MM.1S (cell line): Measurements from ENCODE around the gene GPR161.

Experiments used
- DNase-seq: peaks from one replicate; pipeline ENCODE4 v3.0.0-alpha.2; 2015
- H2AFZ ChIP-seq: fragments of 300-600 bp; sonication (generic); 2 replicates; pipeline ENCODE4 v1.6.0; 2016; ENCODE audit warnings: antibody characterized with exemption, low read length
- H3F3A ChIP-seq: fragments of 300-600 bp; sonication (generic); 2 replicates; pipeline ENCODE4 v1.6.1; 2016; ENCODE audit warnings: mild to moderate bottlenecking, antibody characterized with exemption, low read length, moderate library complexity, mixed read lengths; ENCODE audit not compliant: insufficient read depth
- H3K27ac ChIP-seq: fragments of 300-600 bp; sonication (generic); 2 replicates; pipeline ENCODE4 v1.5.1; 2016; ENCODE audit warnings: mild to moderate bottlenecking, low read length
- H3K27me3 ChIP-seq: fragments of 300-600 bp; sonication (generic); replicated peaks from 2 replicates; pipeline ENCODE4 v1.6.0; 2016; ENCODE audit warnings: low read length; ENCODE audit not compliant: insufficient read depth
- H3K36me3 ChIP-seq: fragments of 300-600 bp; sonication (generic); replicated peaks from 2 replicates; pipeline ENCODE4 v1.6.1; 2016; ENCODE audit warnings: mild to moderate bottlenecking, low read length, mixed read lengths; ENCODE audit not compliant: insufficient read depth
- H3K4me1 ChIP-seq: fragments of 300-600 bp; sonication (generic); 2 replicates; pipeline ENCODE4 v1.6.1; 2016; ENCODE audit warnings: low read length, mixed read lengths
- H3K4me2 ChIP-seq: fragments of 300-600 bp; sonication (generic); 2 replicates; pipeline ENCODE4 v1.6.0; 2016; ENCODE audit warnings: low read depth, low read length
- H3K4me3 ChIP-seq: fragments of 300-600 bp; sonication (generic); 2 replicates; pipeline ENCODE4 v1.5.1; 2016; ENCODE audit warnings: low read length, mixed read lengths
- H3K79me2 ChIP-seq: fragments of 300-600 bp; sonication (generic); 2 replicates; pipeline ENCODE4 v1.6.1; 2016; ENCODE audit warnings: mixed run types, low read length, mixed read lengths
- H3K9ac ChIP-seq: fragments of 300-600 bp; sonication (generic); 2 replicates; pipeline ENCODE4 v1.6.1; 2016; ENCODE audit warnings: low read length, mixed read lengths
- H3K9me2 ChIP-seq: fragments of 300-600 bp; sonication (generic); replicated peaks from 2 replicates; pipeline ENCODE4 v1.6.1; 2016; ENCODE audit warnings: mild to moderate bottlenecking, low read length, mixed read lengths; ENCODE audit not compliant: insufficient read depth
- H3K9me3 ChIP-seq: fragments of 300-600 bp; sonication (generic); replicated peaks from 2 replicates; pipeline ENCODE4 v1.6.1; 2016; ENCODE audit warnings: mild to moderate bottlenecking, low read length, mixed read lengths; ENCODE audit not compliant: insufficient read depth
- H4K20me1 ChIP-seq: fragments of 300-600 bp; sonication (generic); 2 replicates; pipeline ENCODE4 v1.6.1; 2016; ENCODE audit warnings: mild to moderate bottlenecking, low read length, moderate library complexity, mixed read lengths; ENCODE audit not compliant: insufficient read depth
- EZH2 ChIP-seq: fragments of 300-600 bp; sonication (generic); optimal IDR thresholded peaks from 2 replicates; pipeline ENCODE3; 2017; ENCODE audit warnings: low read depth, mild to moderate bottlenecking, antibody characterized with exemption, low read length, mixed read lengths
- EZH2phosphoT487 ChIP-seq: fragments of 300-600 bp; sonication (generic); IDR thresholded peaks from 2 replicates; pipeline ENCODE4 v1.6.1; 2018; ENCODE audit warnings: antibody characterized with exemption, low read length
- TF ChIP-seq, protein P1 (sequence below): fragments of 300-600 bp; sonication (generic); IDR thresholded peaks from 2 replicates; pipeline ENCODE4 v1.5.1; 2016; ENCODE audit warnings: antibody characterized with exemption, low read length, mixed read lengths

Gene GPR161

GRCh38 chr1:168093616-168094015 is 43.1 kb downstream of the GPR161 start:
- Histone ChIP-seq H3K4me2 (no peak overlapping the region), H3K9ac (no peak overlapping the region), H4K20me1 (no peaks in the 10 kb centered on the region), H3K27ac (no peak overlapping the region), H3F3A (no peaks in the 10 kb centered on the region), H3K9me2 (no peaks in the 10 kb centered on the region), H3K79me2 (no peaks in the 10 kb centered on the region), H3K4me1 (no peaks in the 10 kb centered on the region), H3K27me3 (no peaks in the 10 kb centered on the region), H3K36me3 (no peaks in the 10 kb centered on the region), H2AFZ (no peak overlapping the region), H3K4me3 (no peak overlapping the region), H3K9me3 (no peaks in the 10 kb centered on the region)
- TF ChIP-seq, protein P1, sequence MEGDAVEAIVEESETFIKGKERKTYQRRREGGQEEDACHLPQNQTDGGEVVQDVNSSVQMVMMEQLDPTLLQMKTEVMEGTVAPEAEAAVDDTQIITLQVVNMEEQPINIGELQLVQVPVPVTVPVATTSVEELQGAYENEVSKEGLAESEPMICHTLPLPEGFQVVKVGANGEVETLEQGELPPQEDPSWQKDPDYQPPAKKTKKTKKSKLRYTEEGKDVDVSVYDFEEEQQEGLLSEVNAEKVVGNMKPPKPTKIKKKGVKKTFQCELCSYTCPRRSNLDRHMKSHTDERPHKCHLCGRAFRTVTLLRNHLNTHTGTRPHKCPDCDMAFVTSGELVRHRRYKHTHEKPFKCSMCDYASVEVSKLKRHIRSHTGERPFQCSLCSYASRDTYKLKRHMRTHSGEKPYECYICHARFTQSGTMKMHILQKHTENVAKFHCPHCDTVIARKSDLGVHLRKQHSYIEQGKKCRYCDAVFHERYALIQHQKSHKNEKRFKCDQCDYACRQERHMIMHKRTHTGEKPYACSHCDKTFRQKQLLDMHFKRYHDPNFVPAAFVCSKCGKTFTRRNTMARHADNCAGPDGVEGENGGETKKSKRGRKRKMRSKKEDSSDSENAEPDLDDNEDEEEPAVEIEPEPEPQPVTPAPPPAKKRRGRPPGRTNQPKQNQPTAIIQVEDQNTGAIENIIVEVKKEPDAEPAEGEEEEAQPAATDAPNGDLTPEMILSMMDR, result no peak
- TF ChIP-seq EZH2phosphoT487 (no peak), EZH2 (no peak)
- DNase-seq, result no peak

DNA sequence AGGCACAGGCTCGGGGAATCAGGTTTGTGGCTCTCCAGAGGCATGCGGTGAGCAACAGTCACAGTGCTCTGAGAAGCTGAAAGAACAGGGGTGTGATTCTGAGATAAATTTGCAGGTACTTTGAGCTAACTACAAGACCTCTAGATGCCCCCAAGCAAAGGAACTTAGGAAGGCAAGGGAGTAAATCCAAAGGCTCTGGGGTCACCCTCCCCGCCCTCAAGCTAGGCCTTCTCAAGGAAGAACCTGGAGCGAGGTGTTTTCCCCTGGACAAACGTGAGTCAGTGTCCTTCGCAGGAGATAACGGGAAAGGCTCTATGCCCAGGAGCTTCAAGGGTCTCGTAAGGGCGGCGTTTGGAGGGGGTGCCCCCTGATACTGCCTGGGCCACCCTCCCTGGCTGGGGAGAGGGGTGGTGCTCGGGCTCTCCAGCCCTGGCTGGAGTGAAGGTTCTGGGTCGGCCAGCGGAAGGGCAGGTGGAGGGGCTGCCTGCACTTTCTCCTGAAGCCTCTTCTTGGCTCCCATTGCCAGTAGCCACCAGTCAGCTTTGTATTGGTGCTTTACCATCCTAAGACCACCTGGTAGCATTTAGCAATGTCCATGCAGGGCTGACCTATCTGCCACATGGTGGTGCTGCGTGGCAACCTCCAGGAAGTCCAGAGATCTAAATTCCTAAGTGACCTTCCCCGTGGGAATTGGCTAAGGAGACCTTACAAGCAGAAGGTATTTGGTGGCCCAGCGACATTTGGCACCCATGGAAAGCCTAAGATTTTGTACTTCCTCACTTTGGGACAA is 44.0 kb downstream of the GPR161 start:
- Histone ChIP-seq H3K9me2 (no peaks in the 10 kb centered on the region), H4K20me1 (no peaks in the 10 kb centered on the region), H3K36me3 (no peaks in the 10 kb centered on the region), H3F3A (no peaks in the 10 kb centered on the region), H3K4me2 (no peak overlapping the region), H3K27me3 (no peaks in the 10 kb centered on the region), H3K4me3 (no peak overlapping the region), H3K9ac (no peak overlapping the region), H2AFZ (no peak overlapping the region), H3K4me1 (no peaks in the 10 kb centered on the region), H3K9me3 (no peaks in the 10 kb centered on the region), H3K27ac (no peak overlapping the region), H3K79me2 (no peaks in the 10 kb centered on the region)
- TF ChIP-seq, protein P1, result peak; percentile 10; the same call in 1 of the 2 replicates
- TF ChIP-seq EZH2phosphoT487, result no peak
- DNase-seq, result no peak

- Histone ChIP-seq H3K27ac (no peak overlapping the region), H3K4me3 (no peak overlapping the region), H2AFZ (no peak overlapping the region), H3K9ac (no peak overlapping the region), H3K79me2 (no peaks in the 10 kb centered on the region), H4K20me1 (no peaks in the 10 kb centered on the region), H3K4me2 (no peak overlapping the region), H3F3A (no peaks in the 10 kb centered on the region), H3K36me3 (no peaks in the 10 kb centered on the region), H3K9me3 (no peaks in the 10 kb centered on the region), H3K27me3 (no peaks in the 10 kb centered on the region), H3K4me1 (no peaks in the 10 kb centered on the region), H3K9me2 (no peaks in the 10 kb centered on the region)
- DNase-seq, result no peak
- no peak for TF ChIP-seq EZH2phosphoT487
- TF ChIP-seq EZH2, result no peak
- TF ChIP-seq, protein P1, result no peak
Observed at GRCh38 chr1:168091720-168092550, 44.8 kb downstream of the GPR161 start.
